Measurements from ENCODE around the gene MT1HL1. TPM values are rescaled to one million over a fixed set of nuclear protein-coding genes. Genes with fewer than 3 reads are reported as not detected.

The MT1HL1 gene
- total RNA-seq, 1 donor from 2014 or later = not detected

- H3K4me3 Mint-ChIP-seq (ENCODE audit: unreplicated experiment) = no peak overlapping the region
- peaks cover 44% of the 10 kb centered on the region for H3K27me3 Mint-ChIP-seq (ENCODE audit: unreplicated experiment)
- peaks cover 15% of the 10 kb centered on the region for H3K4me1 Mint-ChIP-seq (ENCODE audit: unreplicated experiment)
- no peak overlapping the region for H3K27ac Mint-ChIP-seq (ENCODE audit: unreplicated experiment)
- no peaks in the 10 kb centered on the region for H3K9me3 Mint-ChIP-seq (ENCODE audit: unreplicated experiment)
- DNase-seq (ENCODE audit: extremely low spot score, unreplicated experiment) = no peak
- H3K36me3 Mint-ChIP-seq (ENCODE audit: unreplicated experiment) = no peaks in the 10 kb centered on the region
- no peak for TF ChIP-seq CTCF (IDR thresholded peaks at IDR 0.05)
Observed at GRCh38 chr1:237040823-237041222, 36.6 kb upstream of the MT1HL1 start.

- H3K36me3 Mint-ChIP-seq (ENCODE audit: unreplicated experiment) = no peaks in the 10 kb centered on the region
- DNase-seq (ENCODE audit: extremely low spot score, unreplicated experiment) = no peak
- H3K4me3 Mint-ChIP-seq (ENCODE audit: unreplicated experiment) = no peak overlapping the region
- no peak for TF ChIP-seq CTCF (IDR thresholded peaks at IDR 0.05)
- H3K9me3 Mint-ChIP-seq (ENCODE audit: unreplicated experiment) = peaks cover 5% of the 10 kb centered on the region
- H3K4me1 Mint-ChIP-seq (ENCODE audit: unreplicated experiment) = peaks cover 10% of the 10 kb centered on the region
- H3K27me3 Mint-ChIP-seq (ENCODE audit: unreplicated experiment) = peaks cover 32% of the 10 kb centered on the region
- no peak overlapping the region for H3K27ac Mint-ChIP-seq (ENCODE audit: unreplicated experiment)
Observed at GRCh38 chr1:237038211-237038610, 34.0 kb upstream of the MT1HL1 start.

- no peak for DNase-seq (ENCODE audit: extremely low spot score, unreplicated experiment)
- H3K9me3 Mint-ChIP-seq (ENCODE audit: unreplicated experiment) = peaks cover 5% of the 10 kb centered on the region
- H3K27me3 Mint-ChIP-seq (ENCODE audit: unreplicated experiment) = peaks cover 15% of the 10 kb centered on the region
- TF ChIP-seq CTCF (IDR thresholded peaks at IDR 0.05) = no peak
- H3K4me3 Mint-ChIP-seq (ENCODE audit: unreplicated experiment) = no peak overlapping the region
- H3K4me1 Mint-ChIP-seq (ENCODE audit: unreplicated experiment) = peaks cover 14% of the 10 kb centered on the region
- H3K36me3 Mint-ChIP-seq (ENCODE audit: unreplicated experiment) = no peaks in the 10 kb centered on the region
- H3K27ac Mint-ChIP-seq (ENCODE audit: unreplicated experiment) = no peak overlapping the region
Observed at GRCh38 chr1:237035759-237036158, 31.5 kb upstream of the MT1HL1 start.

GRCh38 chr1:237033804-237034203 is 29.6 kb upstream of the MT1HL1 start:
- no peak overlapping the region for H3K4me3 Mint-ChIP-seq (ENCODE audit: unreplicated experiment)
- H3K27ac Mint-ChIP-seq (ENCODE audit: unreplicated experiment) = no peak overlapping the region
- no peaks in the 10 kb centered on the region for H3K36me3 Mint-ChIP-seq (ENCODE audit: unreplicated experiment)
- H3K9me3 Mint-ChIP-seq (ENCODE audit: unreplicated experiment) = peaks cover 5% of the 10 kb centered on the region
- H3K27me3 Mint-ChIP-seq (ENCODE audit: unreplicated experiment) = peaks cover 7% of the 10 kb centered on the region
- no peak for TF ChIP-seq CTCF (IDR thresholded peaks at IDR 0.05)
- DNase-seq (ENCODE audit: extremely low spot score, unreplicated experiment) = no peak
- peaks cover 14% of the 10 kb centered on the region for H3K4me1 Mint-ChIP-seq (ENCODE audit: unreplicated experiment)

- H3K4me1 Mint-ChIP-seq (ENCODE audit: unreplicated experiment) = peaks cover 14% of the 10 kb centered on the region
- no peak for DNase-seq (ENCODE audit: extremely low spot score, unreplicated experiment)
- H3K36me3 Mint-ChIP-seq (ENCODE audit: unreplicated experiment) = no peaks in the 10 kb centered on the region
- no peak for TF ChIP-seq CTCF (IDR thresholded peaks at IDR 0.05)
- H3K4me3 Mint-ChIP-seq (ENCODE audit: unreplicated experiment) = no peak overlapping the region
- H3K27me3 Mint-ChIP-seq (ENCODE audit: unreplicated experiment) = no peaks in the 10 kb centered on the region
- H3K27ac Mint-ChIP-seq (ENCODE audit: unreplicated experiment) = no peak overlapping the region
- H3K9me3 Mint-ChIP-seq (ENCODE audit: unreplicated experiment) = peaks cover 5% of the 10 kb centered on the region
Observed at GRCh38 chr1:237033061-237033460, 28.8 kb upstream of the MT1HL1 start.
